ENCODE results near the gene SNX5.
A peak's percentile ranks its signal among the peaks of the same experiment; 100 is the strongest.

Gene SNX5

DNA sequence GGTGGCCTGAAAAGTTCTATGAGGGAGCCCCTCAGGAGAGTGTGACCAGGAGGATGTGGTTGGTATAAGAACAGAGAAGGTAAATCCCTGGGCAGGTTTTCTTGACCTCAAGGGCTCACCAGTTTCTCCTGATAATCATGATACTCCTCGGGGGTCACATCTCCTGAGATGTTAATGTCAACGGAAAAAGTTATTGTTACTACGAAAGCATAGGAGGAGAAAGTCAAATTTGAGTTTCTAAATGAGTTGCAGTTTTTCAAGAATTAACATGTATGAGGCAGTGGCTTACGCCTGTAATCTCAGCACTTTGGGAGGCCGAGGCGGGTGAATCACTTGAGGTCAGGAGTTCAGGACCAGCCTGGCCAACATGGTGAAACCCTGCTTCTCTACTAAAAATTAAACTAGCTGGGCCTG is 23.6 kb upstream of the SNX5 start:
- Mint-ChIP-seq H3K9me3 (no peaks in the 10 kb centered on the region), H3K4me3 (no peak overlapping the region), H3K27me3 (ENCODE audit: low read depth, poor library complexity) (peaks cover 3% of the 10 kb centered on the region), H3K36me3 (ENCODE audit: low read depth) (peaks cover 35% of the 10 kb centered on the region), H3K4me1 (peaks cover 25% of the 10 kb centered on the region), H3K27ac (peak overlapping the region; percentile 82)
- TF ChIP-seq, protein P1, sequence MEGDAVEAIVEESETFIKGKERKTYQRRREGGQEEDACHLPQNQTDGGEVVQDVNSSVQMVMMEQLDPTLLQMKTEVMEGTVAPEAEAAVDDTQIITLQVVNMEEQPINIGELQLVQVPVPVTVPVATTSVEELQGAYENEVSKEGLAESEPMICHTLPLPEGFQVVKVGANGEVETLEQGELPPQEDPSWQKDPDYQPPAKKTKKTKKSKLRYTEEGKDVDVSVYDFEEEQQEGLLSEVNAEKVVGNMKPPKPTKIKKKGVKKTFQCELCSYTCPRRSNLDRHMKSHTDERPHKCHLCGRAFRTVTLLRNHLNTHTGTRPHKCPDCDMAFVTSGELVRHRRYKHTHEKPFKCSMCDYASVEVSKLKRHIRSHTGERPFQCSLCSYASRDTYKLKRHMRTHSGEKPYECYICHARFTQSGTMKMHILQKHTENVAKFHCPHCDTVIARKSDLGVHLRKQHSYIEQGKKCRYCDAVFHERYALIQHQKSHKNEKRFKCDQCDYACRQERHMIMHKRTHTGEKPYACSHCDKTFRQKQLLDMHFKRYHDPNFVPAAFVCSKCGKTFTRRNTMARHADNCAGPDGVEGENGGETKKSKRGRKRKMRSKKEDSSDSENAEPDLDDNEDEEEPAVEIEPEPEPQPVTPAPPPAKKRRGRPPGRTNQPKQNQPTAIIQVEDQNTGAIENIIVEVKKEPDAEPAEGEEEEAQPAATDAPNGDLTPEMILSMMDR (IDR thresholded peaks at IDR 0.05): no peak
- DNase-seq: no peak

DNA sequence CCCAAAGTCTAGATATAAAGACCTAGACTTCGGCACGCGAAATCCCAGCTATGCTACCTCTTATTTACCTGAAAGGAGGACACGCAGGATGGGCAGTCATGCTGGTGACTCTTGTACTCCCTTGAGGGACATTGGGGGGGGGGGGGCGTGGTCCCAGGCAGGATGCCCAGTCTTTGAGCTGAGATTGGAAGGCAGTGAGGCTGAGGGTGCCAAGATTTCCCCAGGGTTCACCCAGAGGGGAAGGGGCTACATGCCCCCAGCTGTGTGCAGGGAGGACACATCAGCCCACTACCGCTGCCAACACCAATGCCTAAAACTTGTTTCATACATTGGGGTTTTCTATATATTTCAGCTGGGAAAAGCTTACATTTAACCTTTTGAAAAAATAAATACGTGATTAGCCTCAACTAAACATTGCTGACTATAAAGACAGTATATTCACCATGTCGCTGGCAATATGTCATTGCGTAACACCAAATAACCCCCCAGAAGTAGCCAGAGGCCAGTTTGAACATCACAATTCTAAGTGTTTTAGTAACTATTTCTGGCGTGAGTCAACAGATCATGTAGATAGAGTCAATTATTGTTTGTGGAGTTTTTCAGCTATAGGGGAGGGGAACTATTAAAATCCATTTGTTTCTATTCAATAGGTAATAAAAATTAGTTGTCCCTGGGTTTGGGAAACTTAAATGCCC is 21.8 kb upstream of the SNX5 start:
- peak overlapping the region; percentile 27 for H3K27ac Mint-ChIP-seq
- H3K36me3 Mint-ChIP-seq (ENCODE audit: low read depth): peaks cover 39% of the 10 kb centered on the region
- H3K4me1 Mint-ChIP-seq: peaks cover 17% of the 10 kb centered on the region
- no peaks in the 10 kb centered on the region for H3K9me3 Mint-ChIP-seq
- no peak for DNase-seq
- H3K4me3 Mint-ChIP-seq: no peak overlapping the region
- peaks cover 3% of the 10 kb centered on the region for H3K27me3 Mint-ChIP-seq (ENCODE audit: low read depth, poor library complexity)
- TF ChIP-seq, protein P1 (IDR thresholded peaks at IDR 0.05): no peak

DNA sequence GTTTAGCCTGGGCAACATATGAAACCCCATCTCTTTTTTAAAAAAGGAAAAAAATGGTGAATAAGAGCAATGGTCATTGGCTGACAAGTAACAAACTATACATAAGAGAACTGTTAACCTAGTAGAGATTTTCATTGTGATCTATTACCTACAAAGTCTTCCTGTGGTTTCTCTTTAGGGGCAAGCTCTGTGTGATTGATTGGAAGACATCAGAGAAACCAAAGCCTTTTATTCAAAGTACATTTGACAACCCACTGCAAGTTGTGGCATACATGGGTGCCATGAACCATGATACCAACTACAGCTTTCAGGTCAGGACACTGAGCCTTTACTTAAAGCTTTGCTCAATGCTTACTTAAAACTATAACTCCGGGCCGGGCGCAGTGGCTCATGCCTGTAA is 19.4 kb upstream of the SNX5 start:
- Mint-ChIP-seq H3K27me3 (ENCODE audit: low read depth, poor library complexity) (peaks cover 3% of the 10 kb centered on the region), H3K9me3 (no peaks in the 10 kb centered on the region), H3K4me3 (no peak overlapping the region), H3K27ac (no peak overlapping the region), H3K36me3 (ENCODE audit: low read depth) (peaks cover 41% of the 10 kb centered on the region), H3K4me1 (peaks cover 12% of the 10 kb centered on the region)
- no peak for DNase-seq
- TF ChIP-seq, protein P1 (IDR thresholded peaks at IDR 0.05): no peak

DNA sequence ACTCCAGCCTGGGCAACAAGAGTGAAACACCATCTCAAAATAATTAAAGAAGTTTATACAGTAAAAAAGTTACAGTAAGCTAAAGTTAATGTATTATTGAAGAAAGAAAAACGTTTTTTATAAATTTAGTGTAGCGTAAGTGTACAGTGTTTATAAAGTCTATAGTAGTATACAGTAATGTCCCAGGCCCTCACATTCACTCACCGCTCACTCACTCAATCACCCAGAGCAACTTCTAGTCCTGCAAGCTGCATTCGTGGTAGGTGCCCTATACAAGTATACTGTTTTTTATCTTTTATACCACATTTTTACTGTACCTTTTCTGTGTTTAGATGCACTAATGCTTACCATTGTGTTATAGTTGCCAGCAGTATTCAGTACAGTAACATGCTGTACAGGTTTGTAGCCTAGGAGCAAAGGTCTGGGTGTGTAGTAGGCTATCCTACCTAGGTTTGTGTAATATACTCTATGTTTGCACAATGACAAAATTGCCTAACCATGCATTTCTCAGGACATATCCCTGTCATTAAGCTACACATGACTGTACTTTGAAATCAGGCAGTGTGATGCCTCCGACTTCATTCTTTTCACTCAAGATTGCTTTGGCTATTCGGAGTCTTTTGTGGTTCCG is 16.9 kb upstream of the SNX5 start:
- no peaks in the 10 kb centered on the region for H3K9me3 Mint-ChIP-seq
- TF ChIP-seq, protein P1 (IDR thresholded peaks at IDR 0.05): no peak
- H3K27me3 Mint-ChIP-seq (ENCODE audit: low read depth, poor library complexity): no peaks in the 10 kb centered on the region
- peaks cover 47% of the 10 kb centered on the region for H3K36me3 Mint-ChIP-seq (ENCODE audit: low read depth)
- H3K27ac Mint-ChIP-seq: peak overlapping the region; percentile 57
- H3K4me3 Mint-ChIP-seq: no peak overlapping the region
- no peak for DNase-seq
- H3K4me1 Mint-ChIP-seq: peaks cover 5% of the 10 kb centered on the region

DNA sequence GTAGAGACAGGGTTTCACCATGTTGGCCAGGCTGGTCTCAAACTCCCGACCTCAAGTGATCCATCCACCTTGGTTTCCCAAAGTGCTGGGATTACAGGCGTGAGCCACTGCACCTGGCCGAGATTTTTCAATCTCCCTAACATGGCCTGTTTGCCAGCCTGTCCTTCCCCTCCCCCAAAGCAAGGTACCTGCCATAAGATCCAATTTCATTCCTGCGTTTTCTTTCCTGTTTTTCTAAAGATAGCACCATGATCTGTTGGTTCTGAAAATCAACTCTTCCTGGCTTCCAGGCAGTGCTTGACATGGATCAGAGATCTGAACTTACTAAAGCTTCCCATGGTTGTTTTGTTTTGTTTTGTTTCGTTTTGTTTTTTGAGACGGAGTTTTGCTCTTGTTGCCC is 7.7 kb upstream of the SNX5 start:
- Mint-ChIP-seq H3K36me3 (ENCODE audit: low read depth) (peaks cover 67% of the 10 kb centered on the region), H3K27me3 (ENCODE audit: low read depth, poor library complexity) (no peaks in the 10 kb centered on the region), H3K27ac (peak overlapping the region; percentile 95)

More for the DNA sequence above, 7.7 kb upstream of the SNX5 start:
- Mint-ChIP-seq H3K9me3 (no peaks in the 10 kb centered on the region), H3K4me3 (no peak overlapping the region), H3K4me1 (peaks cover 48% of the 10 kb centered on the region)
- TF ChIP-seq, protein P1 (IDR thresholded peaks at IDR 0.05): no peak
- DNase-seq: no peak

Measured in nephron progenitor cell (in vitro differentiated cells).